ENCODE measurements around the gene TAGLN.

Gene TAGLN

DNA sequence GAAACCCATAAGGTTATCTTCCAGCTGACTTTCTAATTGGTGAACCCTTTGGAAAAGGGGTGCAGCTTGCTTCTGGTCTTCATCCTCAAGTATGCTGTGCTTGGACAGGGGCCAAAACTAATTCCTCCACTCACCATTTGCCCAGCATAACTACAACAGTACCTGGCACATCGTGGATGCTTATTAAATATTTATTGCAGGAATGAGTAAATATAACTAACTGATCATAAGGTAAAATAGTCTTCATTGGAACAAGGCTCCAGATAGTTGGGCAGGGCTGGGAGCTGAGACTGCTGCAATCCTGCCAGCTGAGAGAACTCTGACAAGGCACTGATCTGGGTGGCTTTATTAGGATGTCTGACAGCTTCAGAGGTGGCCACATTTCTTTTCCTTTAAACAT lies 23.0 kb upstream of the TAGLN start:
- TF ChIP-seq, protein P1, sequence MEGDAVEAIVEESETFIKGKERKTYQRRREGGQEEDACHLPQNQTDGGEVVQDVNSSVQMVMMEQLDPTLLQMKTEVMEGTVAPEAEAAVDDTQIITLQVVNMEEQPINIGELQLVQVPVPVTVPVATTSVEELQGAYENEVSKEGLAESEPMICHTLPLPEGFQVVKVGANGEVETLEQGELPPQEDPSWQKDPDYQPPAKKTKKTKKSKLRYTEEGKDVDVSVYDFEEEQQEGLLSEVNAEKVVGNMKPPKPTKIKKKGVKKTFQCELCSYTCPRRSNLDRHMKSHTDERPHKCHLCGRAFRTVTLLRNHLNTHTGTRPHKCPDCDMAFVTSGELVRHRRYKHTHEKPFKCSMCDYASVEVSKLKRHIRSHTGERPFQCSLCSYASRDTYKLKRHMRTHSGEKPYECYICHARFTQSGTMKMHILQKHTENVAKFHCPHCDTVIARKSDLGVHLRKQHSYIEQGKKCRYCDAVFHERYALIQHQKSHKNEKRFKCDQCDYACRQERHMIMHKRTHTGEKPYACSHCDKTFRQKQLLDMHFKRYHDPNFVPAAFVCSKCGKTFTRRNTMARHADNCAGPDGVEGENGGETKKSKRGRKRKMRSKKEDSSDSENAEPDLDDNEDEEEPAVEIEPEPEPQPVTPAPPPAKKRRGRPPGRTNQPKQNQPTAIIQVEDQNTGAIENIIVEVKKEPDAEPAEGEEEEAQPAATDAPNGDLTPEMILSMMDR (conservative IDR thresholded peaks at IDR 0.05; ENCODE audit: low read depth, low read length): no peak
- no peak for DNase-seq (ENCODE audit: low read depth)
- no peak overlapping the region for H3K4me3 ChIP-seq (ENCODE audit: low read length)

DNA sequence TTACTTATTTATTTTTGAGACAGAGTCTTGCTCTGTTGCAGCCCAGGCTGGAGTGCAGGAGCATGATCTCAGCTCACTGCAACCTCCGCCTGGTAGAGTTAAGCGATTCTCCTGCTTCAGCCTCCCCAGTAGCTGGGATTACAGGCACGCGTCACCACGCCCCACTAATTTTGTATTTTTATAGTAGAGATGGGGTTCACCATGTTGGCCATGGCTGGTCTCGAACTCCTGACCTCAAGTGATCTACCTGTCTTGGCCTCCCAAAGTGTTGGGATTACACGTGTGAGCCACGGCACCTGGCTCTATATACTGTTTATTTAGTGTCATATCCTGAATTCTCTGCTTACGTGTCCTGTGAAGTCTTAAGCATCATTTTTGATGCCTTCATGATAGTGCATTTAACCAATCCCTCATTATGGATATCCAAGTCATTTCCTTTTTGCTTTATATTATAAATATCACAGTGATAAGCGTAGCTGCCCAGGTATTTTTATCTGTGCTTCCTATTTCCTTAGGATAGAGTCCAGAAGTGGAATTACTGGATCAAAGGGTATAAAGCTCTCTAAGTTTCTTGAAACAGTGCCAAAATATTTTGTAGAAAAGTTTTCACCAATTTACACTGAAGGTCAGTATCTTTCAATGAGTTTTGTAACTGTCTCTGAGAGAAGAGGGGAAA lies 21.5 kb upstream of the TAGLN start:
- no peak for DNase-seq (ENCODE audit: low read depth)
- H3K4me3 ChIP-seq (ENCODE audit: low read length): peak overlapping the region; percentile 77
- TF ChIP-seq, protein P1 (conservative IDR thresholded peaks at IDR 0.05; ENCODE audit: low read depth, low read length): no peak

DNA sequence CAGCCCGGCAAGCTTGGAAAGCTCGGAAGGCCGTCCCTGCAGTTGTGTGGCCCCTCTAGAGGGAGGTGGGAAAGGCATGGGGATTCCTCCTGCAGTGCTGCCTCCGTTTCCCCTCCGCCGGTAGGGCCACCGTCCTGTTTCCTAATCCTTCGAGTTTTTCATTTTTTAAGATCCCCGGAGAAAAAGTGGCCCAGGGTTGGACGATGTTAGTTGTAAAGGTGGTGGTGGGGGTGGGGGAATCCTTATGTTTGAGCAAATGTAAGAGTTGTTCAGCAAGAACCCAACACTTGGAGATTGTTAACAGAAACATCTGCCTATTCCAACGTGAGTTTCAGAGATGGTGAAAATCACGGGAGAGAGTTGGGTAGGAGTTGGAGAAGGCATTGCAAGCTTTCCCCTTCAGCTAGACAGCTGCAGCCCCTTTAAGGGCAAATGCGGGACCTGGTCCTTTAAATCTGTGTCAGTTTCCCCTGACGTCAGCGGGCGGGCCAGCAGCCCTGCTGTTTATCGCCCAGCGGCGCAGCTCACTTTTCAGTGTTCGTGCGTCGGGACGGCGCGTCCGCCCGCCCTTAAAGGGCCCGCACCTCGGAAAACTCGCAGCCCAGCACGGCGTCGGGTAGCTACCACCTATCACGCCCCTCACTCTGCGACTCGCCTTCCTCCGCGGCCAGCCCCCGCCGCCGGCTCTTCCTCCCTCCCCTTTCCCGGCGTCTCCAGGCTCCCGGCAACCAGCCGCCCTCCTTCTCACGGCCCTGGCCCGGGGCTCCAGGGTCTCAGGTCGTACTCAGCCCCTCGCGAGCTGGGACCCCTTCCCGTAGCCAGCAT lies 20.7 kb upstream of the TAGLN start, which contains the start of gene SIDT2:
Gene SIDT2, plus strand, starts transcription at position 534 of the 825 bp plus-strand sequence. CDS start 521 bp downstream, outside the sequence.
- peak within 1 kb of the TSS; percentile 77 for H3K4me3 ChIP-seq (ENCODE audit: low read length)
- TF ChIP-seq, protein P1 (conservative IDR thresholded peaks at IDR 0.05; ENCODE audit: low read depth, low read length): no peak
- peak; percentile 73 for DNase-seq (ENCODE audit: low read depth)

DNA sequence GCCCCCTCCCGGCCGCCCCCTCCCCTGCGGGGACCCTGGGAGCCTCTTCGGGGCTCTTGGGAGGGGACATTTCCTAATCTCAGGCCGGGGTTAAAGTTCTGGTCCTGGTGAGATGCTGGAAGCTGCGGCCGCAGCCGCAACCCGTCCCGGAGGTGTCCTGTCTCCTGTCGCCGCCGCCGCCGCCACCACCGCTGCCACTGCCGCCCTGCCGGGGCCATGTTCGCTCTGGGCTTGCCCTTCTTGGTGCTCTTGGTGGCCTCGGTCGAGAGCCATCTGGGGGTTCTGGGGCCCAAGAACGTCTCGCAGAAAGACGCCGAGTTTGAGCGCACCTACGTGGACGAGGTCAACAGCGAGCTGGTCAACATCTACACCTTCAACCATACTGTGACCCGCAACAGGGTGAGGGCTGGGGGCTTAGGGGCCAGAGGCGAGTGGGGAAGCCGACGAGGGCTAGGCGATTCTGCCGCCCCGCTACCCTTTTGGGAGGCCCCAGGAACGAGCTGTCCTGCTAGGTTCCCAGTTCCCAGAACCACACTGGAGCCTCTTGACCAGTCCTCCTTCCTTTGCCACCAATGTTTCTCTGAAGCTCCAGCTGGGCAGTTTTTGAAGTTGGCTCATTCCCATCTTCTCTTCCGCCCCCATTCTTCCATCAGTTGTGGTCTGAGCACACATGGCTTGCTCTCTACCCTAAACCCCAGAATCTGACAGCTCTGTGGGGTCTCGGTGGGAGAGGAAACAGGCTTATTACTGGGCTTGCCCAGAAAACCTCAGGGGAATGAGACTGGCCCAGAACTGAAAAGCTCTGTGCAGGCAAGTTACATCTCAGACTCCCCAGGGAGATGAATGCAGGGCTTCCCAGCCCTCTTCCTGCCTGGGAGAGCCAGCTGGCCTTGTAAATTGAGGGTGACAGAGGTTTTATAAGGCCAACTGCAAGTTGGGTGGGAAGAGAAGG lies 19.8 kb upstream of the TAGLN start:
- no peak for DNase-seq (ENCODE audit: low read depth)
- TF ChIP-seq, protein P1 (conservative IDR thresholded peaks at IDR 0.05; ENCODE audit: low read depth, low read length): no peak
- peak overlapping the region; percentile 77 for H3K4me3 ChIP-seq (ENCODE audit: low read length)

DNA sequence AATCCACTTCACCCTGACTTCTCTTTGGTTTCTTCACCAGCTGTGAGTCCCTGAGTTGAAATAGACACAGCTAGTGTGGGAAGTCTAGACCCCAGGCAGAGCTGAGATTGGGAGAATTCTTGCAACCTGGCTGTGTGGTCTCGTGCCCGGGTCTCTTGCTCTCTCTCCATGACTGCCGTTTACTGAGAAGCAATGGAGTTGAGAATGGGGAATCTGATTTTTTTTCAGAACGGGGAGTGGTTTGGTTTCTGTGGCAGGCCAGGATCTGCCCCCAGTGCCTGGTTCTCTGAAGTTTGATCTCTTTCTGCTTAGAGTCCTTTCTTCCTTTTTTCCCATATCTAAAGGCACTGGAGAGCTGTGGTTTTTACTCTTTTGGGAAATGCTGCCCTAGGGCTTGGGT lies 19.1 kb upstream of the TAGLN start:
- DNase-seq (ENCODE audit: low read depth): no peak
- TF ChIP-seq, protein P1 (conservative IDR thresholded peaks at IDR 0.05; ENCODE audit: low read depth, low read length): no peak

DNA sequence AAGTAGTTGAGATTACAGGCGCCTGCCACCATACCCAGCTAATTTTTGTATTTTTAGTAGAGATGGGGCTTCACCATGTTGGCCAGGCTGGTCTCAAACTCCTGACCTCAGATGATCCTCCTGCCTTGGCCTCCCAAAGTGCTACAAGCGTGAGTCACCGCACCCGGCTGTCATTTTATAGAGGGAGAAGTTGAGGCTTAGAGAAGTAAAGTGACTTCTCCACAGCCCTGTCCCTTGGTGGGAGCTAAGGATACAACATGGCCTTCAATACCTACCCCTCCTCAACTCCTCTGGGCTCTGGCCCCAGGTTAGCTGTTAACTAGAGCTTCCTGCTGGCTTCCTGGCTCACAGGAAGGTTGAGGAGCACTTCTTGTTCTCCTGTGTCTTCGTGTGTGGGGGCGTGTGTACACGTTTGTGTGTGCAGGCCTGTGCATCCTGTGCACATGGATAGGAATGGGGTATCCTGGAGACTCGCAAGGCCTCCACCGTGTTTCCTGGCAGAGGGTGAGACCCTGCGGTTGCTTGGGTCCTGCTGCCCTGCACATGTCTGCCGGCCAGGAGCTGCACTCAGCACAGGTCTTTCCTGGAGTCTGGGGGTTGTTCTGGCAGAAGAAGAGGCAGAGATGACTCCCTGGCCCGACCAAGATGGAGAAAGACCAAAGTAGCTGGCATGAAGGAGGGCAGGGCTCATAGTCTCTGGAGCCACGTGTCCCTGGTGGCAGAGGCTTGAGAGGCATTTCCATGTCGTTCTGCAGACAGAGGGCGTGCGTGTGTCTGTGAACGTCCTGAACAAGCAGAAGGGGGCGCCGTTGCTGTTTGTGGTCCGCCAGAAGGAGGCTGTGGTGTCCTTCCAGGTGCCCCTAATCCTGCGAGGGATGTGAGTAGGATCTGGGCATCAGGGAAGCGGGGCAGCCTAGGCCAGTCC lies 18.2 kb upstream of the TAGLN start:
- DNase-seq (ENCODE audit: low read depth): peak; percentile 43
- TF ChIP-seq, protein P1 (conservative IDR thresholded peaks at IDR 0.05; ENCODE audit: low read depth, low read length): peak; percentile 80
- no peak overlapping the region for H3K4me3 ChIP-seq (ENCODE audit: low read length)

More for the DNA sequence above, 19.1 kb upstream of the TAGLN start:
- peak overlapping the region; percentile 77 for H3K4me3 ChIP-seq (ENCODE audit: low read length)
